GM12864 (cell line): ENCODE data around the gene RCHY1.

Experiments
- DNase-seq: peaks from one replicate; pipeline ENCODE4 v3.0.0-alpha.2; 2011; ENCODE audit warnings: low read depth
- H3K4me3 ChIP-seq: 2 replicates; pipeline ENCODE4 v1.5.1; 2011; ENCODE audit warnings: mild to moderate bottlenecking, low read depth, low read length, control low read depth
- CTCF ChIP-seq: IDR thresholded peaks from 2 replicates; pipeline ENCODE4 v1.5.1; 2011; ENCODE audit warnings: low read depth, mild to moderate bottlenecking, moderate library complexity, low read length, control low read depth, inconsistent platforms; ENCODE audit errors: missing control alignments

RCHY1 gene

GRCh38 chr4:75498041-75498440, 16.2 kb downstream of the RCHY1 start:
- DNase-seq = no peak
- TF ChIP-seq CTCF = no peak
- H3K4me3 ChIP-seq = no peak overlapping the region

DNA sequence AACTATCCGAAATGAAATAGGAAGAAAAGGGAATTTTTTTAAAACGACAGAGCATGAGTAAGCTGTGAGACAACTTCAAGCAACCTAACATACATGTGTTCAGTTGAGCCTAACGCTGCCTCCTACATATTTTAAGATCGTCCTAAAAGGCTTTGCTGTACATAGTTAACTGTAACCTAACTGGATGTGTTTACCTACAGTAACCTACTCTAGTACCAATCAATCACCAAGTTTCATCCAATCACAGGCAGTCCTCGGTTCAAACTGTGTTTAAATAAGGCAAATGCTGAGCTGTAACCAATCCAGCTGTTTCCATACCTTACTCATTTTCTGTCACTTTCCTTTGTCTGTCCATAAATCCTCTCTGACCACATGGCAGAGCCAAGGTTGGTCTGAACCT, 17.1 kb downstream of the RCHY1 start:
- no peak for TF ChIP-seq CTCF
- no peak for DNase-seq
- no peak overlapping the region for H3K4me3 ChIP-seq

- no peak overlapping the region for H3K4me3 ChIP-seq
- DNase-seq = no peak
- TF ChIP-seq CTCF = no peak
Measured at GRCh38 chr4:75496406-75496805, 17.8 kb downstream of the RCHY1 start.

DNA sequence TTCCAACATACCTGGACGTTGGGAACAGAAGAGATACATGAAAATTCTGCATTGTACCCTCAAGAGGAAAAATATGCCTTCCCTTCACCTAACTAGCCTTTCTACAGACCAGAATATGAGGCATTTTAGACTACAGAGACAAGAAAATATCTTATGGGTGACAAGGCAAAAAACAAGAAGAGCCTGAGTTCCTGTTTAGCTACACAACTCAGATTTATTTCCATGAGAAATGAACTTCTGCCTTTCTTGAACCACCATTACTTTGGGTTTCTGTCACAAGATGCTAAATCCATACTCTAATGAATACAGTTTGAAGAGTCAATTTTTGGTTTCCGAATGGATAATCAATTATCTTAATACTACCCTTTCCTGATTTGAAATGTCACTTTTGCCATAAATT, 18.7 kb downstream of the RCHY1 start:
- H3K4me3 ChIP-seq = no peak overlapping the region
- no peak for TF ChIP-seq CTCF
- DNase-seq = no peak

GRCh38 chr4:75494563-75494962, 19.6 kb downstream of the RCHY1 start:
- DNase-seq = no peak
- H3K4me3 ChIP-seq = no peak overlapping the region
- no peak for TF ChIP-seq CTCF

- TF ChIP-seq CTCF = no peak
- no peak overlapping the region for H3K4me3 ChIP-seq
- no peak for DNase-seq
Measured at GRCh38 chr4:75490155-75490554, 24.0 kb downstream of the RCHY1 start.

- TF ChIP-seq CTCF = no peak
- no peak for DNase-seq
- H3K4me3 ChIP-seq = no peak overlapping the region
Measured at GRCh38 chr4:75484190-75484589, 30.0 kb downstream of the RCHY1 start.
